GM20431 (cell line): ENCODE results near the gene NAXD.
"Not testable (repeated sequence)": the region's sequence is repeated elsewhere in the genome, so short reads cannot be mapped to it uniquely, and the experiment has no call there.

Experiments
- in situ Hi-C: fragments of 300-500 bp; cut with MseI, MboI; formaldehyde crosslinking; loops from one replicate; pipeline ENCODE4 v1.15.0; 2020; ENCODE audit warnings: low sequenced_read_pairs; ENCODE audit not compliant: unreplicated experiment

NAXD gene

DNA sequence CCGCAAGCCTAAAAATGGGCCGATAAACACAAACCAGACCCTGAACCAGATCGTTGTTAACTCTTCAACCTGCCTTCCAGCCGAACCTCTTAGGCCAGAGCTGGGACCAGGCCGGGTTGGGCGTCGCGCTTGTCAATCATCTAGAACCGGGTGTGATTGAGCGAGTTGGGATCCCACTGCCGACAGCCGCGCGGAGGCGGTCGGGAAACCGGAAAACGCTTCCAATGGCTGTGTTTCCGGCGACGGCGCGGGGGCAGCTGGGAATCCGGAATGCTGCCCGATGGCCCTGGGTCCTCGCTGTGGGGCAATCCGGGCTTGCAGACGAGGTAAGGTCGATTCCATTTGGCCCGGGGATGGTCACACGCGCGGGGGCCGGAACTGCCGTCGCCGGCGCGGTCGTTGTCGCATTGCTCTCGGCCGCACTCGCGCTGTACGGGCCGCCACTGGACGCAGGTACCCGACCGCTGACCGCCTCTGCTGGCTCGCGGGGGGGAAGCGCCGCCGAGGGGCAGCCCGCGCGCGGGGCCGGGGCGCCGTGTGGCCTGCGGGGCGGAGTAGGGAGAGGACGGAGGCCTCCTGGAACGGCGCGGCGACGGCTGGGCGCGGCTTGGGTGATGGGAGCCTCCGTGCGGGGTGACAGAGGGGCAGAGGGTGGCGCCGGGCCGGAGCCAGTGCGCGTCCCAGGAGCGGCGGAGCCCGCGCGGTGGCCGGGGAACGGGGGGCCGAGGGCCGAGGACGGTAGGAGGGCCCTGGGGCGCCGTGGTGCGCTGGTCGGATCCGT is at the start of gene NAXD:
TSS of gene NAXD (plus strand) at position 224 of the 781 bp plus-strand sequence. CDS start at position 281, 57 bp downstream.
- in situ Hi-C loops = no loop called here

DNA sequence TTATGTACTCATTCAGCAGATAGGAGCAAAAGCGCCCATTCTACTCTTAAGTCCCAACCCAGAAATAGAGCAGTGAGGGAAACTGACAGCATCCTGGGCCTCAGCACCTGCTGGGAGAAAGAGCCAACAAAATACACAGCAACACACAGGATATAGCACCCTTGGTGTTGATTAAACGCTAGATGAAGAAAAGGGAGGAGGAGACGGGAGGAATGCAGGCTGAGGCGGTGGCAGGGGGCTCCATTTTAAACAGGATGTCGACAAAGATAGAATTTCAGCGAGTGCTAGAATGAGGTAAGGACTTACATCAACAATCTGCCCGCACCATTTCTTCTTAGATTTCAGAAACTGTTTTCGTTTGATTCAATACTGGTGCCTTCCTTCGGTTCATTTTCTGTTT is 49.2 kb upstream of the NAXD start:
- in situ Hi-C loops = no loop called here

GRCh38 chr13:110568612-110569011 is 46.7 kb upstream of the NAXD start:
- in situ Hi-C loops = no loop called here

GRCh38 chr13:110569962-110570361 is 45.4 kb upstream of the NAXD start:
- in situ Hi-C loops = not testable (repeated sequence)

DNA sequence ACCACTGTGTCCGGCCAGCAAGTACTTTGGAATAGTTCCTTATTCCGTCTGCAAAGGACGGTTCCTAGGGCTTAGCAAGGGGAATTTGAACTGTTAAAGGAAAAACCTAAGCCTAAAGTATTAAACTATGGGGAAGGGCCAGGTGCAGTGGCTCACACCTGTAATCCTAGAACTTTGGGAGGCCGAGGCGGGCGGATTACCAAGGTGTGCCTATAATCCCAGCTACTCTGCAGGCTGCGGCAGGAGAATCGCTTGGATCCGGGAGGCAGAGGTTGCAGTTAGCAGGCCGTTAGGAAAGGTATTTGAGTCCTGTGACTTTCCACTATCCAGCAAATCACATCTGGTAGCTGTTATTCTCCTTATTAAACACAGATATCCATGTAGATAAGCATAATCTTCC is 44.5 kb upstream of the NAXD start:
- in situ Hi-C loops = no loop called here

- in situ Hi-C loops = no loop called here
These were observed 43.2 kb upstream of the NAXD start for GRCh38 chr13:110571896-110572777.

- in situ Hi-C loops = no loop called here
These were observed 42.6 kb upstream of the NAXD start for GRCh38 chr13:110572778-110573118.

GRCh38 chr13:110574161-110574560 is 41.2 kb upstream of the NAXD start:
- in situ Hi-C loops = no loop called here

DNA sequence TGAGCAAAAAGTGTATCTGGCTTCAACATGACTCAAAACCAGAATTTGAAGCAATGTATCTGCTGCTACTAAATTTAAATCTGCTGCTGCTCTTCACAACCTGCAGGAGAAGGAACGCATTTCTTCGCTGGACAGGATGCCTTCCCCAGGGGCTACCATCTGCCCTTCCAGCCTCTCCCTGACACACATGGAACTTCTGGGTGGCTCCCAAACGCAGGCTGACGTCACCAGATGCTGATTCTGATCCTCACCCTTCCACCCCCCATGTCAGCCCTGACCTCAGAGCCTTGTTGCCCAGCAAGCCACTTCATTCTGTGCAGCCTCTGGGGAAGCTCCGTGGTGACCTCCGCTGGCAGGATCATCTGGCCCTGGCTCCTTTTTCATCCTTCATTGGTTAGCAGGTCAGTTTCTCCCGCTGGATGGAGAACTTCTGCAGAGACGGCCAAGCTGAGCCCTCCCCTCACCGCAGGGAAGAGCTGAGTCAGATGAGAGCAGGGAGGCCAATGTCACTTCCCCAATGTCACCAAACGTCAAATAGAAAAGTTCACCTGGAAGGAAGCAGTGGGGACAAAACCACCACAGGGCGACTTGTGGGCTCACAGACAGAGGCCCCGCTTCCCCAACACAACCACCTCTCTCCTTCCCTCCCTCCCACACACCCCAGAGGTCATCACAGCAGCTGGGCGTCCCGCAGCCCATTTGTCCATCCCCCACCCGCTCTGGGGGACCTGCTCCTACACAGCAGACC is 39.8 kb upstream of the NAXD start:
- in situ Hi-C loops = no loop called here

DNA sequence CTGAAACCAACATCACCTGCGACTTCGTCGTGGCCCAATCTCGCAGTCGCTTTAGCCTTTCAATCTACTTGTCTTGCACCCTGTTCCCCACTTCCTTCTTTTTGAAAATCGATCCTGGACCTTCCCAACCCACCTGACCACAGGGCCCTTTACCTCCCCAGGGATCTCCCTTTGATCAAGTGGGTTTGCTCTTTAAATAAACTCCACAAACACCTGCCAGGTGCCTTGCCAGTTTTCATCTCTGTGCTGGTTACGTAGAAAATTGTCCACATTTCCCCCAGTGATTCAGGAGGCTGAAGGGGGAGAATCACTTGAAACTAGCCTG is 39.3 kb upstream of the NAXD start:
- in situ Hi-C loops = no loop called here

- in situ Hi-C loops = no loop called here
These were observed 38.4 kb upstream of the NAXD start for GRCh38 chr13:110576736-110577476.

GRCh38 chr13:110578363-110578762 is 37.0 kb upstream of the NAXD start:
- in situ Hi-C loops = no loop called here

GRCh38 chr13:110580800-110581199 is 34.5 kb upstream of the NAXD start:
- in situ Hi-C loops = no loop called here

DNA sequence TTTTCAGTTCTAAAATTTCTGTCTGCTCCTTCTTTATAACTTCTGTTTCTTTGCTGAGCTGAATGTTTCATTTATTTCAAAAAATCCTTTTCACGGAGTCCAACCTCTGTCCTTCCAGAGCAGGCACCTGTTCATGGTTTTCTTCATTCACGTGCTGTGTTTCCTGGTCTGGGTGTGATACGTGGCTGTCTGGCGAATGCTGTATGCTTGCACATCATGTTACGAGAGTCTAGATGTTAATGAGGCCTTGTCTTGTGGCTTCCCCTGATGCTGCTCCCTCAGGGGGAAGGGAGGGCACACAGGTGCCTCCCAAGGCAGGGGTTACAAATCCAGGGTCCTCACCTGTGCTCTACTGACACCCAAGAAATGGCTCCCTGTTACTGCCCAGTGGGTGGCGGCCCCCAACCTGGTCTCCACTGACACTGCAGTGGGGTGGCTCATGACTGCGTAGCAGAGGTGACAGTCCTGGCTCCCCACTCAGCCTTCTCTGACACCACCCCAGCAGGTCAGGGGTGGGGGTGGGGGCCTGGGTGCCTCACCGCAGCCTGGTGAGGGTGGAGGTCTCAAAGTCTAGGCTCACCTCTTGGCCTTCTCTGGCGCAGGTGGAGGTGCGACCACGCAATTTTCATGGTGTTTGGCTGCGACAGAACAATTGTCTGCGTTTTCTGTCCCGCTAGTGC is 33.7 kb upstream of the NAXD start:
- in situ Hi-C loops = no loop called here

- in situ Hi-C loops = no loop called here
These were observed 32.9 kb upstream of the NAXD start for GRCh38 chr13:110582421-110582954.

GRCh38 chr13:110583178-110583865 is 32.0 kb upstream of the NAXD start:
- in situ Hi-C loops = no loop called here

- in situ Hi-C loops = loop anchor here (10.0 kb wide), 1 partner anchor 235 kb away; no protein-coding TSS in a partner anchor
These were observed 25.5 kb upstream of the NAXD start for GRCh38 chr13:110589793-110590390.

- in situ Hi-C loops = loop anchor here (10.0 kb wide), 1 partner anchor 234 kb away; no protein-coding TSS in a partner anchor
These were observed 24.8 kb upstream of the NAXD start for GRCh38 chr13:110590577-110590976.
